K562 (cell line): ENCODE data around the gene TMEM25. TPM values are rescaled to one million over a fixed set of nuclear protein-coding genes. Genes with fewer than 3 reads are reported as not detected.

Source experiments
- ATAC-seq: fragments of 200-7000 bp; cut with Tn5 transposase; 3 replicates; pipeline ENCODE4 v1.9.1; 2020; ENCODE audit warnings: moderate library complexity
- BruUV-seq: library from RNA; stranded (reverse); fragments of 400-500 nt; replicated peaks from 2 replicates; lab custom pipeline; 2021; lab: Mats Ljungman, UMichigan
- CTCF ChIA-PET: fragments of 300-600 bp; formaldehyde crosslinking; extraction: SDS; loops from one replicate; lab custom pipeline; 2021; ENCODE audit warnings: low intra/inter-chr PET ratio; lab: Yijun Ruan, JAX
- POLR2A ChIA-PET: fragments of 300-600, 350-650 bp; sonication (Branson Sonifier 250); formaldehyde crosslinking; extraction: SDS; loops from one replicate; lab custom pipeline; 2021; ENCODE audit warnings: antibody characterized with exemption, inconsistent platforms; lab: Yijun Ruan, JAX
- DNase-seq, 4 experiments: peaks; one replicate each; pipeline versions ENCODE4 v3.0.0 to v3.0.0-alpha.2; 2011 to 2018; ENCODE audit warnings: low spot score in 3 of 4, mixed read lengths in 3 of 4; ENCODE audit errors: extremely low read depth in 1 of 4
- FAIRE-seq: peaks from 2 replicates; lab custom pipeline; 2011; peaks lifted over from hg19 to GRCh38; lab: Jason Lieb, UNC
- H2AFZ ChIP-seq: 2 replicates; pipeline ENCODE4 v1.6.0; 2011; ENCODE audit warnings: low read depth, low read length, control low read depth, inconsistent platforms
- H3K27ac ChIP-seq: fragments of 200-600 bp; 3 replicates; pipeline ENCODE4 v1.8.0; 2011; ENCODE audit warnings: low read depth, mild to moderate bottlenecking, control low read depth, inconsistent platforms, low read length, moderate library complexity, mixed read lengths; ENCODE audit errors: extremely low read depth
- H3K27me3 ChIP-seq, 2 experiments: fragments of 300-600 bp in 1 of 2; 2 replicates in 1 of 2; 3 replicates in 1 of 2; pipeline versions ENCODE4 v1.6.0 to v1.8.0; 2011; ENCODE audit warnings: inconsistent platforms in 2 of 2, low read length in 2 of 2, mild to moderate bottlenecking in 1 of 2, mixed read lengths in 1 of 2, moderate library complexity in 1 of 2; ENCODE audit not compliant: control insufficient read depth in 2 of 2, insufficient read depth in 2 of 2
- H3K36me3 ChIP-seq: fragments of 300-600 bp; 3 replicates; pipeline ENCODE4 v1.8.0; 2011; ENCODE audit warnings: mild to moderate bottlenecking, low read length, inconsistent platforms; ENCODE audit not compliant: control insufficient read depth, insufficient read depth
- H3K4me1 ChIP-seq, 2 experiments: fragments of 200-600 bp in 1 of 2; replicated peaks in 1 of 2; 2 replicates in 1 of 2; 3 replicates in 1 of 2; pipeline versions ENCODE4 v1.5.1 to v1.8.0; 2011; ENCODE audit warnings: inconsistent platforms in 2 of 2, low read length in 2 of 2, mild to moderate bottlenecking in 1 of 2, mixed read lengths in 1 of 2, moderate library complexity in 1 of 2; ENCODE audit not compliant: control insufficient read depth in 2 of 2, insufficient read depth in 2 of 2
- H3K4me2 ChIP-seq: 2 replicates; pipeline ENCODE4 v1.6.1; 2011; ENCODE audit warnings: low read length, control low read depth, inconsistent platforms, mixed read lengths; ENCODE audit not compliant: insufficient read depth
- H3K4me3 ChIP-seq: fragments of 200-600 bp; sonication (generic), shearing (Covaris generic); 2 replicates; pipeline ENCODE4 v1.5.1; 2016; ENCODE audit warnings: control low read depth, inconsistent platforms
- H3K79me2 ChIP-seq: fragments of 200-600 bp; 3 replicates; pipeline ENCODE4 v1.8.0; 2011; ENCODE audit warnings: low read length, inconsistent platforms; ENCODE audit not compliant: control insufficient read depth, insufficient read depth
- H3K9ac ChIP-seq, 2 experiments: 2 replicates each; pipeline versions ENCODE4 v1.6.0 to v1.6.1; 2011; ENCODE audit warnings: low read depth in 2 of 2, low read length in 2 of 2, control low read depth in 1 of 2, inconsistent platforms in 1 of 2, mild to moderate bottlenecking in 1 of 2, mixed read lengths in 1 of 2; ENCODE audit not compliant: insufficient read depth in 1 of 2
- H3K9me1 ChIP-seq: one replicate; pipeline ENCODE4 v1.6.0; 2011; ENCODE audit warnings: inconsistent platforms, mild to moderate bottlenecking, low read length, moderate library complexity; ENCODE audit not compliant: control insufficient read depth, insufficient read depth
- H3K9me3 ChIP-seq: replicated peaks from 2 replicates; pipeline ENCODE4 v1.5.1; 2011; ENCODE audit warnings: low read depth, low read length, inconsistent platforms; ENCODE audit not compliant: control insufficient read depth, insufficient read depth
- H4K20me1 ChIP-seq: replicated peaks from 2 replicates; pipeline ENCODE4 v1.6.1; 2011; ENCODE audit warnings: low read length, inconsistent platforms, mixed read lengths; ENCODE audit not compliant: control insufficient read depth, insufficient read depth
- CTCFL ChIP-seq: IDR thresholded peaks from 2 replicates; pipeline ENCODE4 v1.6.1; 2011; ENCODE audit warnings: borderline replicate concordance, low read depth, mild to moderate bottlenecking, moderate library complexity, low read length; ENCODE audit not compliant: insufficient read depth, poor library complexity, severe bottlenecking
- DNMT1 ChIP-seq: fragments of 450-650 bp; IDR thresholded peaks from 2 replicates; pipeline ENCODE4 v1.6.1; 2016; ENCODE audit warnings: antibody characterized with exemption, mild to moderate bottlenecking
- KDM2B ChIP-seq: fragments of 250-450 bp; sonication (Bioruptor Pico); IDR thresholded peaks from 2 replicates; pipeline ENCODE4 v1.8.0; 2021; ENCODE audit warnings: mild to moderate bottlenecking, moderate library complexity
- PCBP2 ChIP-seq: fragments of 200-400 bp; formaldehyde crosslinking; IDR thresholded peaks from 2 replicates; pipeline ENCODE4 v1.6.1; 2018; ENCODE audit warnings: low read length, low read depth, mild to moderate bottlenecking, moderate library complexity; ENCODE audit not compliant: poor library complexity, severe bottlenecking
- POLR2AphosphoS2 ChIP-seq: IDR thresholded peaks from 2 replicates; pipeline ENCODE4 v1.6.1; 2012; ENCODE audit warnings: low read length, improper control_type of control experiment
- ZNF395 ChIP-seq: fragments of 200-800 bp; sonication (Bioruptor generic); IDR thresholded peaks from 2 replicates; pipeline ENCODE4 v1.6.1; 2017; ENCODE audit warnings: missing genetic modification characterization, missing compliant biosample characterization
- WGBS: fragments of 100-300 bp; shearing (Covaris generic); methylation state at CpG from one replicate; pipeline ENCODE4 v1.1.6; 2016; ENCODE audit warnings: low coverage, mixed read lengths; ENCODE audit not compliant: insufficient coverage; ENCODE audit errors: missing lambda C conversion rate; 5-methylcytosine and 5-hydroxymethylcytosine counted together
- in situ Hi-C: fragments of 300-500 bp; cut with MboI; formaldehyde crosslinking; loops from 4 replicates; pipeline ENCODE4 v1.15.0; 2018; ENCODE audit warnings: inconsistent platforms, mixed read lengths
- intact Hi-C: fragments of 100-400 bp; cut with micrococcal nuclease; formaldehyde crosslinking; loops from 2 replicates; pipeline ENCODE4 v1.14.2; 2022
- polyA plus RNA-seq, 8 experiments: library from polyadenylated mRNA; depleted of rRNA in 4 of 8; stranded (reverse) in 5 of 8; unstranded in 3 of 8; fragments of >200 nt; fragmentation: Nextera tagmentation in 2 of 8; fragmentation: Illumina TruSeq in 1 of 8; extraction: Ambion mirVana in 2 of 8; extraction: Trizol in 1 of 8; gene quantifications; 2 replicates each; pipeline versions ENCODE4 v1.2.1 to v1.2.3, GENCODE V29; 2011 to 2014; ENCODE audit warnings: inconsistent platforms in 1 of 8, missing spikeins in 1 of 8
- total RNA-seq, 7 experiments: library from RNA; depleted of rRNA in 6 of 7; stranded (reverse); fragments of >200 nt in 6 of 7; fragmentation: Illumina TruSeq in 2 of 7; extraction: Trizol in 2 of 7; gene quantifications; 2 replicates each; pipeline versions ENCODE4 v1.2.1 to v1.2.3, GENCODE V29; 2011 to 2021; ENCODE audit warnings: low replicate concordance in 1 of 7

The TMEM25 gene
- total and polyA plus RNA-seq, 9 of the 15 experiments (the other 6 are each of a cell fraction or from before 2014, with no cell fraction given) = 0.34 to 3.8 (median 2.0) TPM

GRCh38 chr11:118552341-118552740 is 21.3 kb downstream of the TMEM25 start:
- in situ Hi-C loops (no loop called here), intact Hi-C loops (no loop called here)
- WGBS = 24% methylated on average over 4 of the region's 4 CpGs
- FAIRE-seq = no peak
- no peaks in the 10 kb centered on the region for H3K79me2 ChIP-seq
- H2AFZ ChIP-seq = no peak overlapping the region
- H3K27me3 ChIP-seq = no peaks in the 10 kb centered on the region
- CTCF ChIA-PET = no interaction called here
- ATAC-seq = no peak
- no peaks in the 10 kb centered on the region; a peak in 2 of 5 replicates for H3K4me1 ChIP-seq
- no peaks in the 10 kb centered on the region for H4K20me1 ChIP-seq
- peaks cover 3% of the 10 kb centered on the region; the same call in 2 of the 3 replicates for H3K36me3 ChIP-seq
- no peaks in the 10 kb centered on the region for H3K9me1 ChIP-seq
- DNase-seq = no peak
- H3K4me2 ChIP-seq = no peak overlapping the region
- H3K9ac ChIP-seq = no peak overlapping the region
- BruUV-seq = no TSS peak
- no peak overlapping the region for H3K4me3 ChIP-seq
- no peaks in the 10 kb centered on the region for H3K9me3 ChIP-seq
- POLR2A ChIA-PET = no interaction called here
- no peak for TF ChIP-seq CTCFL
- H3K27ac ChIP-seq = no peak overlapping the region

GRCh38 chr11:118560806-118561205 is 29.8 kb downstream of the TMEM25 start:
- H3K9ac ChIP-seq = no peak overlapping the region
- H4K20me1 ChIP-seq = no peaks in the 10 kb centered on the region
- H3K4me1 ChIP-seq = peaks cover 0 to 5% of the 10 kb centered on the region in 2 experiments; a peak in 4 of 5 replicates
- H3K9me1 ChIP-seq = no peaks in the 10 kb centered on the region
- no peak overlapping the region for H3K27ac ChIP-seq
- no peaks in the 10 kb centered on the region for H3K27me3 ChIP-seq
- in situ Hi-C loops (no loop called here), intact Hi-C loops (loop anchor here (10.0 kb wide), 2 partner anchors 46 to 156 kb away; partner anchors contain the start of gene ATP5MG)
- WGBS = 54% methylated on average over 4 of the region's 4 CpGs
- no peak overlapping the region for H2AFZ ChIP-seq
- ChIA-PET POLR2A (no interaction called here), CTCF (no interaction called here)
- no peaks in the 10 kb centered on the region; the same call in 2 of the 3 replicates for H3K79me2 ChIP-seq
- DNase-seq (no peak), ATAC-seq (no peak), FAIRE-seq (no peak)
- H3K9me3 ChIP-seq = no peaks in the 10 kb centered on the region
- no peak for TF ChIP-seq ZNF395 (CRISPR knock-in tag)
- no peak for TF ChIP-seq POLR2AphosphoS2
- no peak for TF ChIP-seq DNMT1
- TF ChIP-seq KDM2B = no peak
- no peak for TF ChIP-seq PCBP2
- no peaks in the 10 kb centered on the region; the same call in 2 of the 3 replicates for H3K36me3 ChIP-seq
- no peak overlapping the region for H3K4me2 ChIP-seq
- no TSS peak for BruUV-seq
- no peak overlapping the region for H3K4me3 ChIP-seq
